IMR-90 (cell line): Measurements from ENCODE around the gene NFATC1. TPM values are rescaled to one million over a fixed set of nuclear protein-coding genes. Genes with fewer than 3 reads are reported as not detected.

Experiments
- ATAC-seq: fragments of 200-7000 bp; cut with Tn5 transposase; 2 replicates; pipeline ENCODE4 v1.9.1; 2020; ENCODE audit warnings: low read depth, mild to moderate bottlenecking, moderate library complexity
- BruUV-seq: library from RNA; stranded (reverse); fragments of 400-500 nt; replicated peaks from 2 replicates; lab custom pipeline; 2021; lab: Mats Ljungman, UMichigan
- CTCF ChIA-PET: fragments of 300-600 bp; formaldehyde crosslinking; extraction: SDS; loops from one replicate; lab custom pipeline; 2021; ENCODE audit warnings: antibody characterized with exemption; lab: Yijun Ruan, JAX
- POLR2A ChIA-PET: fragments of 300-600 bp; sonication (Branson Sonifier 250); formaldehyde crosslinking; loops from one replicate; lab custom pipeline; 2022; ENCODE audit warnings: antibody characterized with exemption; ENCODE audit not compliant: unreplicated experiment; lab: Charles Lee
- DNase-seq: peaks from one replicate; pipeline ENCODE4 v3.0.0; 2013
- H2AFZ ChIP-seq: replicated peaks from 2 replicates; pipeline ENCODE3; 2013; ENCODE audit warnings: low read length, mild to moderate bottlenecking; ENCODE audit not compliant: poor library complexity
- H2AK5ac ChIP-seq: 2 replicates; pipeline ENCODE4 v1.6.1; 2013; ENCODE audit warnings: low read depth, low read length, inconsistent platforms
- H2AK9ac ChIP-seq: replicated peaks from 2 replicates; pipeline ENCODE3; 2013; ENCODE audit warnings: mild to moderate bottlenecking, low read depth, low read length, moderate library complexity; ENCODE audit not compliant: poor library complexity
- H2BK120ac ChIP-seq: 2 replicates; pipeline ENCODE4 v1.6.1; 2013; ENCODE audit warnings: low read depth, low read length, inconsistent platforms
- H2BK15ac ChIP-seq: 3 replicates; pipeline ENCODE4 v1.6.1; 2013; ENCODE audit warnings: low read depth, low read length, inconsistent platforms
- H2BK20ac ChIP-seq: 2 replicates; pipeline ENCODE4 v1.6.1; 2013; ENCODE audit warnings: low read depth, mild to moderate bottlenecking, inconsistent platforms, low read length, moderate library complexity
- H2BK5ac ChIP-seq: 2 replicates; pipeline ENCODE4 v1.6.1; 2013; ENCODE audit warnings: mild to moderate bottlenecking, low read depth, low read length, inconsistent platforms; ENCODE audit not compliant: poor library complexity, severe bottlenecking
- H3K14ac ChIP-seq: replicated peaks from 2 replicates; pipeline ENCODE4 v1.6.1; 2013; ENCODE audit warnings: low read depth, low read length, inconsistent platforms
- H3K18ac ChIP-seq: 2 replicates; pipeline ENCODE4 v1.6.1; 2013; ENCODE audit warnings: low read depth, low read length, control low read depth
- H3K23ac ChIP-seq: 2 replicates; pipeline ENCODE4 v1.6.1; 2013; ENCODE audit warnings: low read depth, low read length, inconsistent platforms
- H3K27ac ChIP-seq: 2 replicates; pipeline ENCODE4 v1.5.1; 2013; ENCODE audit warnings: mild to moderate bottlenecking, control low read depth, low read length; ENCODE audit not compliant: insufficient read depth
- H3K27me3 ChIP-seq: 2 replicates; pipeline ENCODE4 v1.6.1; 2013; ENCODE audit warnings: low read length; ENCODE audit not compliant: control insufficient read depth, insufficient read depth
- H3K36me3 ChIP-seq: 2 replicates; pipeline ENCODE4 v1.6.1; 2013; ENCODE audit warnings: low read length, mixed read lengths; ENCODE audit not compliant: control insufficient read depth, insufficient read depth
- H3K4ac ChIP-seq: 2 replicates; pipeline ENCODE4 v1.6.1; 2013; ENCODE audit warnings: low read depth, low read length, inconsistent platforms
- H3K4me1 ChIP-seq: 2 replicates; pipeline ENCODE4 v1.6.1; 2013; ENCODE audit warnings: low read length, mixed read lengths; ENCODE audit not compliant: control insufficient read depth, insufficient read depth
- H3K4me2 ChIP-seq: 2 replicates; pipeline ENCODE4 v1.6.1; 2013; ENCODE audit warnings: low read depth, mild to moderate bottlenecking, control low read depth, low read length, moderate library complexity
- H3K4me3 ChIP-seq: 2 replicates; pipeline ENCODE4 v1.5.1; 2013; ENCODE audit warnings: low read depth, mild to moderate bottlenecking, control low read depth, low read length, moderate library complexity; ENCODE audit not compliant: insufficient read depth
- H3K56ac ChIP-seq: 2 replicates; pipeline ENCODE4 v1.6.1; 2013; ENCODE audit warnings: low read length, inconsistent platforms; ENCODE audit not compliant: insufficient read depth; ENCODE audit errors: extremely low read depth
- H3K79me1 ChIP-seq, 2 experiments: 2 replicates each; pipeline ENCODE4 v1.6.1; 2013; ENCODE audit warnings: low read length in 2 of 2, inconsistent platforms in 1 of 2, low read depth in 1 of 2
- H3K9ac ChIP-seq: 2 replicates; pipeline ENCODE4 v1.6.1; 2013; ENCODE audit warnings: low read depth, low read length, control low read depth
- H3K9me1 ChIP-seq: 2 replicates; pipeline ENCODE4 v1.6.1; 2013; ENCODE audit warnings: low read length, inconsistent platforms; ENCODE audit not compliant: insufficient read depth
- H3K9me3 ChIP-seq: 2 replicates; pipeline ENCODE4 v1.6.1; 2013; ENCODE audit warnings: low read length; ENCODE audit not compliant: control insufficient read depth, insufficient read depth
- H4K20me1 ChIP-seq: 2 replicates; pipeline ENCODE4 v1.6.1; 2013; ENCODE audit warnings: low read length, inconsistent platforms; ENCODE audit not compliant: insufficient read depth
- H4K5ac ChIP-seq: 2 replicates; pipeline ENCODE4 v1.6.1; 2013; ENCODE audit warnings: mild to moderate bottlenecking, low read depth, low read length, control low read depth
- H4K8ac ChIP-seq, 2 experiments: 2 replicates each; pipeline ENCODE4 v1.6.1; 2013; ENCODE audit warnings: low read depth in 2 of 2, low read length in 2 of 2, control low read depth in 1 of 2, inconsistent platforms in 1 of 2
- H4K91ac ChIP-seq: 2 replicates; pipeline ENCODE4 v1.6.1; 2013; ENCODE audit warnings: low read depth, low read length, inconsistent platforms; ENCODE audit not compliant: insufficient read depth
- CHD1 ChIP-seq: IDR thresholded peaks from 2 replicates; pipeline ENCODE4 v1.6.1; 2012; ENCODE audit warnings: low read depth, low read length, improper control_type of control experiment
- CTCF ChIP-seq: conservative IDR thresholded peaks from 2 replicates; pipeline ENCODE4 v1.5.1; 2012; ENCODE audit warnings: mild to moderate bottlenecking, low read depth, low read length, improper control_type of control experiment
- FOS ChIP-seq: fragments of 150-350 bp; IDR thresholded peaks from 2 replicates; pipeline ENCODE4 v1.6.1; 2016; ENCODE audit warnings: low read depth, low read length
- WGBS, 2 experiments: methylation state at CpG; one replicate each; pipeline versions ENCODE4 v1.1.5 to v1.1.7; 2013; ENCODE audit warnings: missing lambda C conversion rate in 2 of 2; ENCODE audit not compliant: insufficient read length in 1 of 2; ENCODE audit errors: extremely low coverage in 2 of 2; 5-methylcytosine and 5-hydroxymethylcytosine counted together
- dilution Hi-C: fragments of 300-500 bp; cut with HindIII; formaldehyde crosslinking; loops from one replicate; pipeline ENCODE4 v1.14.3; 2018; ENCODE audit warnings: low sequenced_read_pairs; ENCODE audit not compliant: unreplicated experiment
- in situ Hi-C: fragments of 300-500 bp; cut with MboI; formaldehyde crosslinking; loops from 3 replicates; pipeline ENCODE4 v1.14.3; 2019; ENCODE audit warnings: low sequenced_read_pairs, inconsistent platforms, mixed read lengths
- intact Hi-C: fragments of 100-400 bp; cut with micrococcal nuclease; formaldehyde crosslinking; loops from 2 replicates; pipeline ENCODE4 v1.10.0; 2022
- microRNA-seq, 2 experiments: library from miRNA; stranded (forward) in 1 of 2; unstranded in 1 of 2; fragments of 10-50 nt in 1 of 2; fragments of <30 nt in 1 of 2; gene quantifications in 1 of 2; microRNA quantifications in 1 of 2; one replicate each; pipeline versions ENCODE3 to v1.1.0; 2013 to 2020; ENCODE audit not compliant: insufficient read depth in 1 of 2, insufficient read length in 1 of 2, unreplicated experiment in 1 of 2
- polyA plus RNA-seq, 3 experiments: library from polyadenylated mRNA; depleted of rRNA; stranded (reverse); fragments of >200 nt; gene quantifications; 2 replicates each; pipeline ENCODE4 v1.2.3, GENCODE V29; 2012; ENCODE audit warnings: low replicate concordance in 1 of 3
- small RNA-seq, 5 experiments: library from RNA; depleted of rRNA; stranded (forward); fragments of <200 nt; gene quantifications; one replicate each; pipeline ENCODE3, GENCODE V24; 2012
- total RNA-seq: library from RNA; depleted of rRNA; stranded (reverse); fragments of >200 nt; gene quantifications from 2 replicates; pipeline ENCODE4 v1.2.3, GENCODE V29; 2012

NFATC1 gene
- total and polyA plus RNA-seq, 2 of the 4 experiments (the other 2 are of a cell fraction): 0.36 to 1.8 TPM

- intact Hi-C loops (no loop called here), in situ Hi-C loops (no loop called here), dilution Hi-C loops (no loop called here)
- Histone ChIP-seq H4K5ac (no peak overlapping the region), H2AK5ac (no peak overlapping the region), H3K4me3 (no peak overlapping the region), H3K9me3 (no peaks in the 10 kb centered on the region; the same call in 1 of the 2 replicates), H2BK120ac (no peak overlapping the region), H3K9me1 (peaks cover 6% of the 10 kb centered on the region; the same call in 1 of the 2 replicates), H3K27me3 (no peaks in the 10 kb centered on the region; the same call in 1 of the 2 replicates), H3K79me1 (no peaks in the 10 kb centered on the region), H3K23ac (no peak overlapping the region), H3K27ac (no peak overlapping the region), H4K20me1 (no peaks in the 10 kb centered on the region; the same call in 1 of the 2 replicates), H4K8ac (no peak overlapping the region), H3K4ac (no peak overlapping the region), H3K4me2 (no peak overlapping the region), H2BK20ac (no peak overlapping the region), H2BK5ac (no peak overlapping the region), H3K36me3 (no peaks in the 10 kb centered on the region), H2BK15ac (no peak overlapping the region), H2AFZ (no peak overlapping the region), H3K9ac (no peak overlapping the region), H4K91ac (no peak overlapping the region), H3K56ac (no peak overlapping the region), H3K18ac (no peak overlapping the region), H2AK9ac (no peak overlapping the region), H3K14ac (no peak overlapping the region), H3K4me1 (peaks cover 19% of the 10 kb centered on the region)
- DNase-seq (no peak), ATAC-seq (no peak)
- no peak for TF ChIP-seq CTCF
- TF ChIP-seq CHD1: no peak
- TF ChIP-seq FOS: no peak
- CTCF ChIA-PET: no interaction called here
- 91% methylated on average over 22 of the region's 27 CpGs; no CpG with 5 or more reads in 1 of the 2 experiments for WGBS, 2 experiments
- POLR2A ChIA-PET: no interaction called here
- no TSS peak for BruUV-seq
Observed at GRCh38 chr18:79578396-79579260, 182.9 kb downstream of the NFATC1 start.

Small RNA genes within 50 kb of the gene (microRNA-seq; reads per million reads assigned to microRNA genes)
- gene AC018445.2 (ENCODE audit: insufficient read depth, insufficient read length): not detected

Small RNA genes within 50 kb of the gene (small RNA-seq; reads per million reads assigned to genes)
- 0 reads per million in 5 experiments for gene AC018445.2
